Stomach (tissue), 4 donors: ENCODE results near the gene ANTXR1.

Source experiments
- CTCF ChIP-seq, 7 experiments: fragments of 450-650 bp in 4 of 7; fragments of 200-600 bp in 3 of 7; sonication (generic) in 3 of 7; IDR thresholded peaks; one replicate each; pipeline ENCODE4 v1.5.1; 2016 to 2019; ENCODE audit warnings: antibody characterized with exemption in 7 of 7, control low read depth in 2 of 7, mild to moderate bottlenecking in 1 of 7
- POLR2A ChIP-seq, 4 donors: fragments of 450-650 bp; IDR thresholded peaks; one replicate each; pipeline ENCODE4 v1.6.1; 2016; ENCODE audit warnings: antibody characterized with exemption in 4 of 4, control low read depth in 2 of 4, mild to moderate bottlenecking in 1 of 4, moderate library complexity in 1 of 4
- POLR2AphosphoS5 ChIP-seq, 3 donors: sonication (generic); formaldehyde crosslinking; IDR thresholded peaks; one replicate each; pipeline ENCODE4 v1.6.1; 2016; ENCODE audit warnings: antibody characterized with exemption in 3 of 3

- TF ChIP-seq POLR2AphosphoS5 (IDR thresholded peaks at IDR 0.05), result no peak
- no peak for TF ChIP-seq POLR2A (IDR thresholded peaks at IDR 0.05)
- no peak for TF ChIP-seq CTCF (IDR thresholded peaks at IDR 0.05)
Observed at GRCh38 chr2:69253112-69253511, 240.1 kb downstream of the ANTXR1 start.
